T-cell (primary cell): ENCODE measurements around the gene PPT2. TPM values are rescaled to one million over a fixed set of nuclear protein-coding genes. Genes with fewer than 3 reads are reported as not detected.

ENCODE experiments used
- ATAC-seq, 4 experiments: fragments of 200-7000 bp in 3 of 4; fragments of 150-1000 bp in 1 of 4; cut with Tn5 transposase; replicated peaks in 1 of 4; 1 replicate in 3 of 4; 2 replicates in 1 of 4; pipeline ENCODE4 v1.10.0; 2021; ENCODE audit warnings: moderate library complexity in 3 of 4, mild to moderate bottlenecking in 2 of 4, moderate number of reproducible peaks in 1 of 4
- CTCF ChIA-PET, 2 donors: fragments of 300-600 bp; sonication (Branson Sonifier 250); formaldehyde crosslinking; loops; one replicate each; lab custom pipeline; 2022; ENCODE audit warnings: antibody characterized with exemption in 2 of 2; lab: Charles Lee
- POLR2A ChIA-PET, 2 donors: fragments of 300-600 bp; sonication (Branson Sonifier 250); formaldehyde crosslinking; loops; one replicate each; lab custom pipeline; 2022; ENCODE audit warnings: antibody characterized with exemption in 2 of 2; lab: Charles Lee
- DNase-seq, 35 experiments: peaks; one replicate each; pipeline versions ENCODE4 v3.0.0 to v3.0.0-alpha.2; 2013 to 2023
- H3K27ac ChIP-seq: one replicate; pipeline ENCODE4 v1.5.1; 2013; ENCODE audit warnings: low read length
- H3K27me3 ChIP-seq, 2 experiments: replicated peaks in 1 of 2; 1 replicate in 1 of 2; 2 replicates in 1 of 2; pipeline versions ENCODE4 v1.6.1 to v1.7.0; 2013; ENCODE audit warnings: low read length in 1 of 2, mixed read lengths in 1 of 2; ENCODE audit not compliant: control insufficient read depth in 2 of 2, insufficient read depth in 2 of 2; ENCODE audit errors: extremely low read depth in 1 of 2
- H3K36me3 ChIP-seq, 2 donors: 1 replicate in 1 of 2; 2 replicates in 1 of 2; pipeline versions ENCODE4 v1.6.1 to v1.7.0; 2013; ENCODE audit warnings: low read length in 1 of 2; ENCODE audit not compliant: control insufficient read depth in 2 of 2, insufficient read depth in 1 of 2; ENCODE audit errors: extremely low read depth in 1 of 2
- H3K4me1 ChIP-seq, 2 experiments: 1 replicate in 1 of 2; 2 replicates in 1 of 2; pipeline versions ENCODE4 v1.6.1 to v1.7.0; 2013; ENCODE audit warnings: low read length in 2 of 2, mixed read lengths in 1 of 2; ENCODE audit not compliant: insufficient read depth in 2 of 2, control insufficient read depth in 1 of 2; ENCODE audit errors: extremely low read depth in 1 of 2
- H3K4me3 ChIP-seq, 2 donors: 1 replicate in 1 of 2; 2 replicates in 1 of 2; pipeline versions ENCODE4 v1.5.1 to v1.7.0; 2013; ENCODE audit warnings: mild to moderate bottlenecking in 2 of 2, low read length in 1 of 2, moderate library complexity in 1 of 2; ENCODE audit not compliant: control insufficient read depth in 1 of 2; ENCODE audit errors: extremely low read depth in 1 of 2
- H3K9me3 ChIP-seq: 2 replicates; pipeline ENCODE4 v1.7.0; 2013
- H3K27ac Mint-ChIP-seq, 2 donors: one replicate each; pipeline ENCODE4 v1.8.0; 2020 to 2021; ENCODE audit warnings: mild to moderate bottlenecking in 2 of 2, mixed read lengths in 2 of 2
- H3K27me3 Mint-ChIP-seq, 2 donors: one replicate each; pipeline ENCODE4 v1.8.0; 2021 to 2022; ENCODE audit warnings: mixed read lengths in 2 of 2
- H3K36me3 Mint-ChIP-seq: one replicate; pipeline ENCODE4 v1.8.0; 2021; ENCODE audit warnings: mixed read lengths
- H3K4me1 Mint-ChIP-seq, 3 donors: one replicate each; pipeline ENCODE4 v1.8.0; 2020 to 2022; ENCODE audit warnings: mixed read lengths in 3 of 3, mild to moderate bottlenecking in 1 of 3
- H3K4me3 Mint-ChIP-seq, 3 donors: one replicate each; pipeline ENCODE4 v1.8.0; 2020 to 2022; ENCODE audit warnings: mild to moderate bottlenecking in 3 of 3, mixed read lengths in 3 of 3, moderate library complexity in 3 of 3
- H3K9me3 Mint-ChIP-seq, 3 donors: one replicate each; pipeline ENCODE4 v1.8.0; 2020 to 2022; ENCODE audit warnings: mixed read lengths in 3 of 3
- WGBS: methylation state at CpG from one replicate; pipeline ENCODE4 v1.1.5; 2013; ENCODE audit warnings: missing lambda C conversion rate; ENCODE audit not compliant: insufficient coverage; 5-methylcytosine and 5-hydroxymethylcytosine counted together
- total RNA-seq, 35 experiments: library from RNA in 6 of 35; stranded (reverse) in 6 of 35; fragments of 120-200 nt in 1 of 35; gene quantifications; one replicate each; pipeline versions ENCODE4 v1.2.1 to v1.2.4 and lab custom pipeline; 2013 to 2026

PPT2 gene
- total RNA-seq, 5 donors from 2014 or later (not counting 1 experiment from before 2014, with no cell fraction given) = 11.2 to 25.6 (median 19.3) TPM

DNA sequence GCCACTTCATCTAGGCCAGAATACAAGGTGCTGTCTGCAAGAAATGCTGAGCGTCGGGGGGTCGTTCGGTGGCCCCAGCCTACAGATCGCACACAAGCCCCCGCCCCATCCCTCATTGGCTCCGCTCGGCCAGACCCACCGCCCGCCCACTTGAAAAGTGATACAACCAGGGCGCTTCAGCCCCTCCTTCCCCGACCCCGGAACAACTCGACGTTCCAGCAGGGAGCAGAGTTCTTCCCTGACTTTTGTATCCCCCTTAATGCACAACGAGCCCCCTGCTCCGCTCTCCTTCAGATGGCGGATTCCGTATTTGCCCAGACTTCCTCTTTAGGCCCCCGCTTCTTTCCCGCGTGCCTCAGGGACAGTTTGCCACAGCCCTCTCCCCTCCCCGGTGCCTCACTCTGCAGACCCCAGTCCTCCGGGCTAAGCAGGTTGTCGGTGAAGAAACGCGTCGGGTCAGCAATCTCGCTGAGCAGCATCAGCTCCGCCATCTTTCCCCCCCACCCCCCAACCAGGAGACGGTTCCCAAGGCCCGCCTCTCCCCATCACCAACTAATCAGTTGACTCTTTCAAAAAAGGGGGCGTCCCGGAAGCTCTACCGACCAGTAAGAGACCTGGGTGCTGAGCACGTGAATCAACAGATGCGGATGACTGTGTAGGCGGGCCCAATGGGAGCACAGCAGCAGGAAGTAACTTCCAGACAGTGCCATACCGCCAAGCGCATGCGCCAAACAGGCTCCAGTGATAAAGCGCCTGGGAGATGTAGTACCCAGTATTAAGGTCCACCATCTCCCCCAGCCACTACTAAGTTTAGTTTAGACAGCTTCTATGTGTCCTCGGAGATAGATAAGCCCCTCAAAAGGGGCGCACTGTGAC lies 26.0 kb upstream of the PPT2 start, which contains the start of gene ATF6B:
TSS of gene ATF6B (minus strand) at position 530 of the 876 bp plus-strand sequence. CDS start at position 491, 39 bp downstream.
- Mint-ChIP-seq H3K4me1 (peaks cover 54 to 61% (median 57%) of the 10 kb centered on the region in 3 donors), H3K27me3 (no peaks in the 10 kb centered on the region), H3K9me3 (no peaks in the 10 kb centered on the region), H3K4me3 (peak within 1 kb of the TSS; percentile 99), H3K36me3 (peaks cover 26% of the 10 kb centered on the region), H3K27ac (peak within 1 kb of the TSS; percentile 93 to 95)
- ChIA-PET CTCF (interaction anchor here in 1 of 2 donors (0.5 to 1.5 kb wide), 6 partner anchors 11 to 710 kb away, joined by 3 to 5 read pairs (median 3); partner anchors contain the start of gene TAP2), POLR2A (interaction anchor here (0.6 to 0.7 kb wide), 3 partner anchors 52 to 171 kb away, joined by 5 to 7 read pairs (median 6); no protein-coding TSS in a partner anchor)
- Histone ChIP-seq H3K27me3 (no peaks in the 10 kb centered on the region), H3K9me3 (no peaks in the 10 kb centered on the region), H3K4me3 (peak within 1 kb of the TSS; percentile 91 to 99), H3K4me1 (peaks cover 15 to 51% of the 10 kb centered on the region in 2 experiments), H3K27ac (peak within 1 kb of the TSS; percentile 71), H3K36me3 (peaks cover 8 to 32% of the 10 kb centered on the region in 2 donors)
- peak; percentile 83 to 100 (median 98) for DNase-seq
- ATAC-seq = peak; percentile 94 to 96 (median 94)
- under 1% methylated on average over 39 of the region's 44 CpGs for WGBS

DNA sequence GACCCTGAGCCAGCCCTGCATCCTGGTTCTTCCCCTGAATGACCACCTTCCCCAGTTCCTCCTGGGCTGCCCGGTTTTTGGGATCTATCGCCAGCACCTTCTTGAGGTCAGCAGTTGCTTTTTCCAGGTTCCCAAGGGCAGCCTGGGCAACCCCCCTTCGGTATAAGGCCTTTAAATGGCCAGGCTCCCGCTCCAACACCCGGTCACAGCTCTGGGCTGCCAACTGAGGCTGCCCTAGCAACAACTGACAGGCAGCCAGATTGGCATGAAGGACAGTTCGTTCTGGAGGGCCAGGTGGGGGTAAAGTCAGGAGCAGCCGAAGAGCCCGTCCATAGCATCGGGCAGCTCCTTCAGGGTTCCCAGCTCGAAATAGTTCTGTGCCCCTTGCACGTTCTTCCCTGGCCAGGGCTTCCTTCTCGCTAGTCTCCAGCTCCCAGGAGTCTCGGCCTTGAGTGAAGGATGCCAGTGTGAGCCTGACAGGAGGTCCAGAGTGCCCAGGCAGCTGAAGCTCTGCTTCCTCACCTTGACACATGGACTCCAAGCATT lies 25.1 kb upstream of the PPT2 start:
- Mint-ChIP-seq H3K36me3 (peaks cover 23% of the 10 kb centered on the region), H3K4me3 (peak overlapping the region; percentile 99), H3K9me3 (no peaks in the 10 kb centered on the region), H3K27me3 (no peaks in the 10 kb centered on the region), H3K4me1 (peaks cover 51 to 56% (median 55%) of the 10 kb centered on the region in 3 donors), H3K27ac (peak overlapping the region; percentile 93 to 95)
- Histone ChIP-seq H3K9me3 (no peaks in the 10 kb centered on the region), H3K36me3 (peaks cover 5 to 28% of the 10 kb centered on the region in 2 donors), H3K27me3 (no peaks in the 10 kb centered on the region), H3K4me1 (peaks cover 15 to 48% of the 10 kb centered on the region in 2 experiments), H3K27ac (peak overlapping the region; percentile 42), H3K4me3 (peak overlapping the region in 1 of 2 donors; percentile 40)
- POLR2A ChIA-PET = interaction anchor here (0.5 to 0.7 kb wide), 6 partner anchors 18 to 468 kb away, joined by 3 to 7 read pairs (median 6); partner anchors contain the start of gene C6orf47 (in 1 of the 2)
- ATAC-seq (no peak), DNase-seq (no peak)
- CTCF ChIA-PET = interaction anchor here in 1 of 2 donors (0.5 to 1.3 kb wide), 2 partner anchors 48 to 630 kb away, joined by 3 read pairs; no protein-coding TSS in a partner anchor
- 93% methylated on average over 13 of the region's 13 CpGs for WGBS

DNA sequence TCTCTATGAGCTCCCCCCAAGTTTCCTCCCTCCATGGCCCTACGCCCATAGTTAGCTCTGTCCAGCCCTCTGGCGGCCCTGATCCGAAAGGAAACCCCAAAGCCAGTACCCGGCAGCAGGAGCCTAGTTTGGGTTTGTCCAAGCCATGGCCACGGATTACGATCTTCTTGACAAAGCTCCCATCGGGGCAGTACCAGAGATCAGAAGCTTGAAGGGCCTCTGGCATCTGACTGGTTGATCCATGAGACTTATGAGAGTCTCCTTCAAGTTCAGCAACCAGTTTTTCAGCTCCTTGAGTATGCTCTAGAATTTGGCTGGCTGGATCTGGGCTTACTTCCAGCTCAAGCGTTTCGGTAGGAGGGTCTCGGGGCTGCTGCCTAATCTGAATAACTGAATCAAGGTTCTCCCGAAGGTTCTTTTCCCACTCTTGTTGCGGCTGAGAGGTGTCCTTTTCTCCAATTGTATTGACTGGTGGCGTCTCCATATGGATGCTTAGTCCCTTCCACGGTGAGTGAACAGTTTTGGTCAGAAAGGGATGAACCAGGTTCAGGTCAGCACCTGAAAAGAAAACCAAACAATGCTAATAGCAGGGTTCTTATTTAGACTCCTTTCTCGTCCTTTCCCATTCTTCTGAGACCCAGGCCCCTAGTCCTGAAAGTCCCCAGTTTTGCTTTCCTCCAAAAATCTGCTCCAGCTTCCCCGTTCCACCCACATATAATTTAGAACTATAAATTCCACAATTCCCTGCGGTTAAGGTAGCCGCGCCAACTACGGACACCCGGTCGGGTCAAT lies 24.4 kb upstream of the PPT2 start:
- no peaks in the 10 kb centered on the region for H3K9me3 ChIP-seq
- Mint-ChIP-seq H3K4me3 (peak overlapping the region; percentile 86 to 99 (median 88)), H3K36me3 (peaks cover 17% of the 10 kb centered on the region), H3K4me1 (peaks cover 46 to 49% (median 49%) of the 10 kb centered on the region in 3 donors), H3K27ac (peak overlapping the region; percentile 87 to 93), H3K27me3 (no peaks in the 10 kb centered on the region), H3K9me3 (no peaks in the 10 kb centered on the region)
- CTCF ChIA-PET = no interaction called here
- 45% methylated on average over 15 of the region's 22 CpGs for WGBS
- DNase-seq (no peak), ATAC-seq (peak in 1 of 4 experiments; percentile 14)
- H3K27ac ChIP-seq = peak overlapping the region; percentile 76
- peaks cover 2 to 21% of the 10 kb centered on the region in 2 donors for H3K36me3 ChIP-seq
- H3K4me3 ChIP-seq = peak overlapping the region; percentile 82 to 84
- POLR2A ChIA-PET = interaction anchor here (0.5 to 0.7 kb wide), 5 partner anchors 18 to 469 kb away, joined by 3 to 7 read pairs (median 3); partner anchors contain the start of gene C6orf47 (in 1 of the 2)
- H3K4me1 ChIP-seq = peaks cover 15 to 42% of the 10 kb centered on the region in 2 experiments
- no peaks in the 10 kb centered on the region for H3K27me3 ChIP-seq

DNA sequence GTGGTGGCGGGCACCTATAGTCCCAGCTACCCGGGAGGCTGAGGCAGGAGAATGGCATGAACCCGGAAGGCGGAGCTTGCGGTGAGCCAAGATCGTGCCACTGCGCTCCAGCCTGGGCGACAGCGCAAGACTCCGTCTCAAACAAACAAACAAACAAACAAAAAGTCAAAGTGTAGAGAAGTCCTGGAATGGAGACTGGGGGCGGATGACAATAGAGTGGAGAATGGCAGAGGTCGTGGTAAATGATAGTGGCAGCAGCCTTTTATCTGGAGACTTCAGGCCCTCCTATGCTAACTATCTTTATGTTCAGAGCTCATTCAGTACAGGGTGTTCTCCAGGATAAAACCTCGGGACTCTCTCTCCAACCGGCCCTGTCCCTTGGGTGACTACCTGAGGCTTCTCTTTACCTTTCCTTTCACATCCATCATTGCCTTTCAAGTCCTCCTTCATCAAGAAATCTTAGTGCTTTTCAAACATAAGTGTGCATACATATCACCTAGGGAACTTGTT lies 22.4 kb upstream of the PPT2 start:
- H3K4me1 ChIP-seq = peaks cover 15 to 37% of the 10 kb centered on the region in 2 experiments
- WGBS = 100% methylated on average over 2 of the region's 14 CpGs
- no peak overlapping the region for H3K27ac ChIP-seq
- no peak for DNase-seq
- Mint-ChIP-seq H3K27me3 (no peaks in the 10 kb centered on the region), H3K9me3 (no peaks in the 10 kb centered on the region), H3K4me3 (peak overlapping the region in 1 of 3 donors; percentile 23), H3K36me3 (peaks cover 8% of the 10 kb centered on the region), H3K4me1 (peaks cover 37 to 40% (median 38%) of the 10 kb centered on the region in 3 donors), H3K27ac (no peak overlapping the region)
- no peak overlapping the region for H3K4me3 ChIP-seq
- peaks cover 0 to 4% of the 10 kb centered on the region in 2 experiments for H3K27me3 ChIP-seq
- no peaks in the 10 kb centered on the region for H3K9me3 ChIP-seq
- ATAC-seq = no peak
- CTCF ChIA-PET = interaction anchor here in 1 of 2 donors (0.7 kb wide), 1 partner anchor 12 kb away, joined by 3 read pairs; no protein-coding TSS in a partner anchor
- POLR2A ChIA-PET = interaction anchor here in 1 of 2 donors (0.9 kb wide), 1 partner anchor 59 kb away, joined by 3 read pairs; the partner anchor contains the start of gene PBX2
- peaks cover 2 to 5% of the 10 kb centered on the region in 2 donors for H3K36me3 ChIP-seq

DNA sequence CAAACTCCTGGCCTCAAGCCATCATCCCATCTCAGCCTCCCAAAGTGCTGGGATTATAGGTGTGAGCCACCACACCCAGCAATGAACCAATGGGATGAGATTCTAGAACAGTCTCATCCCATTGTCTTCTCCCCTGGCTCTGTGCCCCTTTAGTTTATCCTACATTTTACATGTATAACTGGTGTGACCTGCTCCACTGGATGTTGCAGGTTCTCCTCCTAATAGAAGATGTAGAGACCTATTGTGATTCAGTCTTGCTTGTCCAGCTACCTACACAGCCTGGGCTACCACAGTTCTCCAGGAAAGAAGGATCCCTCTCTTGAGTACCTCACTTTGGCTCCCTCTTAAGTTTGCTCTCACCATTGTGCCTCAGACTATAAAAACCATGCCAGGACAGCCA lies 21.8 kb upstream of the PPT2 start:
- POLR2A ChIA-PET = no interaction called here
- H3K27me3 ChIP-seq = peaks cover 0 to 4% of the 10 kb centered on the region in 2 experiments

More for the DNA sequence above, 21.8 kb upstream of the PPT2 start:
- Mint-ChIP-seq H3K27me3 (no peaks in the 10 kb centered on the region), H3K36me3 (peaks cover 2% of the 10 kb centered on the region), H3K27ac (no peak overlapping the region), H3K4me1 (peaks cover 31 to 34% (median 32%) of the 10 kb centered on the region in 3 donors), H3K9me3 (no peaks in the 10 kb centered on the region), H3K4me3 (no peak overlapping the region)
- H3K36me3 ChIP-seq = peaks cover 1 to 2% of the 10 kb centered on the region in 2 donors
- no peak for DNase-seq
- H3K4me3 ChIP-seq = no peak overlapping the region
- ATAC-seq = no peak
- CTCF ChIA-PET = interaction anchor here in 1 of 2 donors (0.7 kb wide), 1 partner anchor 12 kb away, joined by 3 read pairs; no protein-coding TSS in a partner anchor
- no peaks in the 10 kb centered on the region for H3K9me3 ChIP-seq
- H3K4me1 ChIP-seq = peaks cover 14 to 31% of the 10 kb centered on the region in 2 experiments
- H3K27ac ChIP-seq = no peak overlapping the region
